Measurements from ENCODE around the gene IL1RAPL2. TPM values are rescaled to one million over a fixed set of nuclear protein-coding genes. Genes with fewer than 3 reads are reported as not detected.

Gene IL1RAPL2
- total RNA-seq, 1 donor from 2014 or later, result 0.58 TPM

GRCh38 chrX:105121186-105121585 lies 555.2 kb downstream of the IL1RAPL2 start:
- no peak for TF ChIP-seq CTCF (conservative IDR thresholded peaks at IDR 0.05)
- Mint-ChIP-seq H3K4me3 (no peak overlapping the region), H3K9me3 (peaks cover 2% of the 10 kb centered on the region), H3K27ac (ENCODE audit: unreplicated experiment) (no peak overlapping the region), H3K4me1 (no peaks in the 10 kb centered on the region), H3K36me3 (ENCODE audit: low read depth) (no peaks in the 10 kb centered on the region), H3K27me3 (ENCODE audit: low read depth) (no peaks in the 10 kb centered on the region)
- DNase-seq (ENCODE audit: low read depth, low spot score), result no peak

- no peak for DNase-seq (ENCODE audit: low read depth, low spot score)
- Mint-ChIP-seq H3K4me1 (no peaks in the 10 kb centered on the region), H3K36me3 (ENCODE audit: low read depth) (no peaks in the 10 kb centered on the region), H3K27me3 (ENCODE audit: low read depth) (no peaks in the 10 kb centered on the region), H3K27ac (ENCODE audit: unreplicated experiment) (no peak overlapping the region), H3K4me3 (no peak overlapping the region), H3K9me3 (no peaks in the 10 kb centered on the region)
- no peak for TF ChIP-seq CTCF (conservative IDR thresholded peaks at IDR 0.05)
Observed at GRCh38 chrX:105126201-105126600, 560.2 kb downstream of the IL1RAPL2 start.

- H3K4me1 Mint-ChIP-seq, result no peaks in the 10 kb centered on the region
- H3K36me3 Mint-ChIP-seq (ENCODE audit: low read depth), result no peaks in the 10 kb centered on the region
- TF ChIP-seq CTCF (conservative IDR thresholded peaks at IDR 0.05), result no peak
- no peak overlapping the region for H3K27ac Mint-ChIP-seq (ENCODE audit: unreplicated experiment)
- no peak overlapping the region for H3K4me3 Mint-ChIP-seq
- H3K27me3 Mint-ChIP-seq (ENCODE audit: low read depth), result no peaks in the 10 kb centered on the region
- H3K9me3 Mint-ChIP-seq, result peaks cover 4% of the 10 kb centered on the region
- DNase-seq (ENCODE audit: low read depth, low spot score), result no peak
Observed at GRCh38 chrX:105134273-105134672, 568.3 kb downstream of the IL1RAPL2 start.

- Mint-ChIP-seq H3K36me3 (ENCODE audit: low read depth) (no peaks in the 10 kb centered on the region), H3K9me3 (peaks cover 4% of the 10 kb centered on the region), H3K27ac (ENCODE audit: unreplicated experiment) (no peak overlapping the region), H3K4me1 (no peaks in the 10 kb centered on the region), H3K4me3 (no peak overlapping the region), H3K27me3 (ENCODE audit: low read depth) (no peaks in the 10 kb centered on the region)
- TF ChIP-seq CTCF (conservative IDR thresholded peaks at IDR 0.05), result no peak
- DNase-seq (ENCODE audit: low read depth, low spot score), result no peak
Observed at GRCh38 chrX:105136786-105137185, 570.8 kb downstream of the IL1RAPL2 start.

- DNase-seq (ENCODE audit: low read depth, low spot score), result no peak
- Mint-ChIP-seq H3K27me3 (ENCODE audit: low read depth) (no peaks in the 10 kb centered on the region), H3K36me3 (ENCODE audit: low read depth) (no peaks in the 10 kb centered on the region), H3K4me3 (no peak overlapping the region), H3K9me3 (peaks cover 16% of the 10 kb centered on the region), H3K27ac (ENCODE audit: unreplicated experiment) (no peak overlapping the region), H3K4me1 (no peaks in the 10 kb centered on the region)
- no peak for TF ChIP-seq CTCF (conservative IDR thresholded peaks at IDR 0.05)
Observed at GRCh38 chrX:105150036-105150435, 584.0 kb downstream of the IL1RAPL2 start.

GRCh38 chrX:105150557-105150956 lies 584.6 kb downstream of the IL1RAPL2 start:
- no peak overlapping the region for H3K27ac Mint-ChIP-seq (ENCODE audit: unreplicated experiment)
- H3K9me3 Mint-ChIP-seq, result peaks cover 16% of the 10 kb centered on the region
- no peak for TF ChIP-seq CTCF (conservative IDR thresholded peaks at IDR 0.05)
- no peak overlapping the region for H3K4me3 Mint-ChIP-seq
- no peaks in the 10 kb centered on the region for H3K27me3 Mint-ChIP-seq (ENCODE audit: low read depth)
- DNase-seq (ENCODE audit: low read depth, low spot score), result no peak
- H3K4me1 Mint-ChIP-seq, result no peaks in the 10 kb centered on the region
- H3K36me3 Mint-ChIP-seq (ENCODE audit: low read depth), result no peaks in the 10 kb centered on the region
